ENCODE data around the gene FIBCD1. TPM values are rescaled to one million over a fixed set of nuclear protein-coding genes. Genes with fewer than 3 reads are reported as not detected.

The FIBCD1 gene
- total and polyA plus RNA-seq, 2 of the 8 experiments (the other 6 are each of a cell fraction or from before 2014, with no cell fraction given) = 6.1 to 8.8 TPM

DNA sequence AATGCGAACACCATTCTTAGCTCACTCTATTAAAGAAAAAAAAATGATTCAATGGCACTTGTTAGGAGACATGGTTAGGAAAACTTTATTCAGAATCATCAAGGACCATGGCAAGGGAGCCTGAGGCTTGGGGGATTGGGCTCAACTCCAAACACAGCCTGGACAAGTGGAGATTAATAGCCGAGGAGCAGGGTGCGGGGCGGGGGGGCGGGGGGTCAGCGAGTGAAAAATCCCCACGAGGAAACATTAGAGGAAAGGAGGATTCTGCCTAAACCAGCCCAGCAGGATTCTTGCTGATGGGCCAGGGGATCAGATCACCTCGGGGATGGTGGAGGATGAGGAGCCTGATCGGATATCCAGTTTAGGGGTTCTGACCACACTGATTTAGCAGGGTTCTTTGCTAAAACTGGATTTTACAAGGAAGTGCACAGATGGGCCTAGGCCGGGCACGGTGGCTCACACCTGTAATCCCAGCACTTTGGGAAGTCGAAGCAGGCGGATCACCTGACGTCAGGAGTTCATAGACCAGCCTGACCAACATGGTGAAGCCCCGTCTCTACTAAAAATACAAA is 24.4 kb upstream of the FIBCD1 start:
- no peaks in the 10 kb centered on the region for H3K27me3 ChIP-seq (replicated peaks in 1 of 4; ENCODE audit: control insufficient read depth in 3 of 4, extremely low read depth in 1 of 4, insufficient read depth in 3 of 4, low read length in 3 of 4)
- H3K18ac ChIP-seq (ENCODE audit: extremely low read depth, low read length) = no peak overlapping the region
- no peak for FAIRE-seq
- no peak overlapping the region for H3K4me2 ChIP-seq (ENCODE audit: insufficient read depth in 1 of 2, low read depth in 2 of 2, low read length in 2 of 2)
- H3K4ac ChIP-seq (replicated peaks; ENCODE audit: insufficient read length, low read depth, low read length) = no peak overlapping the region
- H3K4me3 ChIP-seq (ENCODE audit: extremely low read depth in 1 of 4, insufficient read depth in 2 of 4, low read depth in 3 of 4, low read length in 4 of 4) = no peak overlapping the region
- H4K20me1 ChIP-seq (replicated peaks in 1 of 2; ENCODE audit: control insufficient read depth in 1 of 2, insufficient read depth in 2 of 2, low read length in 2 of 2) = no peaks in the 10 kb centered on the region
- no peaks in the 10 kb centered on the region for H3K36me3 ChIP-seq (ENCODE audit: control insufficient read depth in 2 of 4, insufficient read depth in 4 of 4, low read length in 3 of 4)
- no peak overlapping the region for H3K56ac ChIP-seq (replicated peaks; ENCODE audit: insufficient read length, low read depth, low read length)
- no peak overlapping the region for H4K5ac ChIP-seq (ENCODE audit: insufficient read length, low read depth, low read length)
- no peak overlapping the region for H3K23ac ChIP-seq (ENCODE audit: insufficient read length)
- H2AFZ ChIP-seq (ENCODE audit: low read length) = no peak overlapping the region
- no peak overlapping the region for H3K14ac ChIP-seq (ENCODE audit: insufficient read length)
- H2BK12ac ChIP-seq (ENCODE audit: low read depth, low read length) = no peak overlapping the region
- 87% methylated on average over 11 of the region's 15 CpGs; no CpG with 5 or more reads in 1 of the 2 experiments for WGBS, 2 experiments (ENCODE audit: extremely low coverage in 1 of 2, insufficient coverage in 1 of 2, insufficient read length in 1 of 2, insufficient replicate concordance in 2 of 2, low coverage in 1 of 2, low lambda C conversion rate in 2 of 2, missing lambda C conversion rate in 1 of 2)
- peaks cover 5% of the 10 kb centered on the region; the same call in 1 of the 2 replicates for H3K23me2 ChIP-seq (ENCODE audit: low read depth, low read length)
- no peaks in the 10 kb centered on the region for H3K79me2 ChIP-seq (ENCODE audit: control insufficient read depth in 1 of 2, insufficient read depth in 2 of 2, low read length in 2 of 2)
- TF ChIP-seq NRF1 (IDR thresholded peaks at IDR 0.05; ENCODE audit: low read depth, low read length) = no peak
- no peak overlapping the region for H4K91ac ChIP-seq (replicated peaks; ENCODE audit: insufficient read length, low read length)
- CTCF ChIA-PET (ENCODE audit: partially characterized antibody) = interaction anchor here (0.9 to 1.8 kb wide), 3 partner anchors 11 to 262 kb away, joined by 3 to 7 read pairs (median 4); no protein-coding TSS in a partner anchor
- no peak overlapping the region for H3K27ac ChIP-seq (ENCODE audit: low read depth, low read length)
- no peak overlapping the region for H2BK20ac ChIP-seq (ENCODE audit: low read length)
- H3K79me1 ChIP-seq (ENCODE audit: low read depth, low read length) = no peaks in the 10 kb centered on the region
- H2BK5ac ChIP-seq (ENCODE audit: low read depth, low read length) = no peak overlapping the region
- H3K9me3 ChIP-seq (ENCODE audit: insufficient read depth in 2 of 2, low read depth in 1 of 2, low read length in 1 of 2) = peaks cover 0 to 4% of the 10 kb centered on the region in 2 experiments; a peak in 1 of 4 replicates
- H2BK120ac ChIP-seq (replicated peaks; ENCODE audit: low read depth, low read length) = no peak overlapping the region
- H3K9ac ChIP-seq (replicated peaks in 1 of 4; ENCODE audit: extremely low read depth in 1 of 4, low read depth in 3 of 4, low read length in 3 of 4) = no peak overlapping the region
- H3K4me1 ChIP-seq (replicated peaks in 1 of 4; ENCODE audit: control insufficient read depth in 3 of 4, insufficient read depth in 4 of 4, low read length in 3 of 4) = no peaks in the 10 kb centered on the region
- DNase-seq (ENCODE audit: low read depth in 1 of 2, low spot score in 2 of 2) = no peak
- H2BK15ac ChIP-seq (ENCODE audit: low read length) = no peak overlapping the region
- H2AK5ac ChIP-seq (ENCODE audit: low read depth, low read length) = no peak overlapping the region
- POLR2A ChIA-PET (ENCODE audit: partially characterized antibody) = interaction anchor here (2.3 kb wide), 1 partner anchor 10 kb away, joined by 4 read pairs; no protein-coding TSS in a partner anchor
- H4K8ac ChIP-seq (ENCODE audit: extremely low read depth, insufficient read depth, low read length) = no peak overlapping the region
